Measurements from ENCODE around the gene PRKCA.

- TF ChIP-seq CTCF (conservative IDR thresholded peaks at IDR 0.05; ENCODE audit: low read depth, low read length) (no peak), EZH2phosphoT487 (IDR thresholded peaks at IDR 0.05; ENCODE audit: borderline replicate concordance, low read length) (no peak), EZH2 (IDR thresholded peaks at IDR 0.05; ENCODE audit: low read length, unreplicated experiment) (no peak)
These were observed 15.2 kb downstream of the PRKCA start for GRCh38 chr17:66317629-66318028.
